WTC11 (cell line): ENCODE data around the gene DMD. TPM values are rescaled to one million over a fixed set of nuclear protein-coding genes. Genes with fewer than 3 reads are reported as not detected.

Experiments
- ATAC-seq: fragments of 200-7000 bp; cut with Tn5 transposase; 2 replicates; pipeline ENCODE4 v1.10.0; 2021; ENCODE audit warnings: mild to moderate bottlenecking, moderate library complexity
- CTCF ChIA-PET: fragments of 300-600 bp; sonication (Branson Sonifier 250); formaldehyde crosslinking; loops from one replicate; lab custom pipeline; 2021; ENCODE audit warnings: antibody characterized with exemption; lab: Charles Lee
- POLR2A ChIA-PET: fragments of 350-600 bp; sonication (Branson Sonifier 250); formaldehyde crosslinking; loops from one replicate; lab custom pipeline; 2021; ENCODE audit warnings: antibody characterized with exemption; lab: Charles Lee
- DNase-seq: peaks from one replicate; pipeline ENCODE4 v3.0.0; 2021; ENCODE audit warnings: low spot score
- H3K27ac Mint-ChIP-seq: 2 replicates; pipeline ENCODE4 v1.8.0; 2021; ENCODE audit warnings: mixed read lengths
- H3K27me3 Mint-ChIP-seq: 2 replicates; pipeline ENCODE4 v1.8.0; 2021; ENCODE audit warnings: low read depth, mild to moderate bottlenecking, moderate library complexity, mixed read lengths
- H3K36me3 Mint-ChIP-seq: 2 replicates; pipeline ENCODE4 v1.8.0; 2021; ENCODE audit warnings: mixed read lengths
- H3K4me1 Mint-ChIP-seq: 2 replicates; pipeline ENCODE4 v1.8.0; 2022; ENCODE audit warnings: mixed read lengths
- H3K4me3 Mint-ChIP-seq: 2 replicates; pipeline ENCODE4 v1.8.0; 2021; ENCODE audit warnings: mild to moderate bottlenecking, moderate library complexity, mixed read lengths
- H3K9me3 Mint-ChIP-seq: 2 replicates; pipeline ENCODE4 v1.8.0; 2021; ENCODE audit warnings: mixed read lengths
- ATF3 ChIP-seq: sonication (generic); formaldehyde crosslinking; conservative IDR thresholded peaks from 2 replicates; pipeline ENCODE4 v1.8.1; 2022; ENCODE audit warnings: mild to moderate bottlenecking, missing genetic modification reagents
- CBFB ChIP-seq: sonication (generic); formaldehyde crosslinking; IDR thresholded peaks from 2 replicates; pipeline ENCODE4 v1.8.1; 2022; ENCODE audit warnings: mild to moderate bottlenecking, low read depth, missing genetic modification reagents
- E2F5 ChIP-seq: sonication (generic); formaldehyde crosslinking; IDR thresholded peaks from 2 replicates; pipeline ENCODE4 v1.8.1; 2022; ENCODE audit warnings: mild to moderate bottlenecking, moderate library complexity, missing genetic modification reagents
- ESRRA ChIP-seq: sonication (generic); formaldehyde crosslinking; IDR thresholded peaks from 2 replicates; pipeline ENCODE4 v1.8.1; 2022; ENCODE audit warnings: mild to moderate bottlenecking, missing genetic modification reagents, borderline replicate concordance
- HMGA2 ChIP-seq: fragments of 250-450 bp; sonication (Bioruptor Pico); IDR thresholded peaks from 2 replicates; pipeline ENCODE4 v1.4.0; 2021; ENCODE audit warnings: mild to moderate bottlenecking, moderate library complexity
- IRF2 ChIP-seq: sonication (generic); formaldehyde crosslinking; IDR thresholded peaks from 2 replicates; pipeline ENCODE4 v1.8.0; 2022; ENCODE audit warnings: low read depth, missing genetic modification reagents, borderline replicate concordance
- NFE2L1 ChIP-seq: sonication (generic); formaldehyde crosslinking; IDR thresholded peaks from 2 replicates; pipeline ENCODE4 v1.8.1; 2023; ENCODE audit warnings: missing genetic modification reagents
- NFYB ChIP-seq: sonication (generic); formaldehyde crosslinking; conservative IDR thresholded peaks from 2 replicates; pipeline ENCODE4 v1.8.0; 2022; ENCODE audit warnings: low read depth, missing genetic modification reagents
- NR3C1 ChIP-seq: sonication (generic); formaldehyde crosslinking; conservative IDR thresholded peaks from 2 replicates; pipeline ENCODE4 v1.8.1; 2023; ENCODE audit warnings: low read depth, mild to moderate bottlenecking, missing genetic modification reagents
- OVOL2 ChIP-seq: fragments of 250-450 bp; sonication (Bioruptor Pico); IDR thresholded peaks from 2 replicates; pipeline ENCODE4 v1.9.0; 2021; ENCODE audit warnings: mild to moderate bottlenecking, borderline replicate concordance
- PREB ChIP-seq: sonication (generic); formaldehyde crosslinking; IDR thresholded peaks from 2 replicates; pipeline ENCODE4 v1.8.1; 2022; ENCODE audit warnings: mild to moderate bottlenecking, missing genetic modification reagents, moderate library complexity, borderline replicate concordance
- SOX15 ChIP-seq: fragments of 250-450 bp; sonication (Bioruptor Pico); IDR thresholded peaks from 2 replicates; pipeline ENCODE4 v1.9.0; 2021; ENCODE audit warnings: mild to moderate bottlenecking
- STAT6 ChIP-seq: sonication (generic); formaldehyde crosslinking; conservative IDR thresholded peaks from 2 replicates; pipeline ENCODE4 v1.8.1; 2023; ENCODE audit warnings: mild to moderate bottlenecking, low read depth, missing genetic modification reagents, moderate library complexity
- USF1 ChIP-seq: sonication (generic); formaldehyde crosslinking; IDR thresholded peaks from 2 replicates; pipeline ENCODE4 v1.8.0; 2022; ENCODE audit warnings: mild to moderate bottlenecking, missing genetic modification reagents
- USF2 ChIP-seq: sonication (generic); formaldehyde crosslinking; IDR thresholded peaks from 2 replicates; pipeline ENCODE4 v1.8.1; 2023; ENCODE audit warnings: mild to moderate bottlenecking, missing genetic modification reagents, moderate library complexity
- ZBTB43 ChIP-seq: sonication (generic); formaldehyde crosslinking; IDR thresholded peaks from 2 replicates; pipeline ENCODE4 v1.8.1; 2023; ENCODE audit warnings: mild to moderate bottlenecking, missing genetic modification reagents
- ZNF219 ChIP-seq: sonication (generic); formaldehyde crosslinking; IDR thresholded peaks from 2 replicates; pipeline ENCODE4 v1.8.0; 2023; ENCODE audit warnings: missing genetic modification reagents, mild to moderate bottlenecking, borderline replicate concordance
- ZNF232 ChIP-seq: sonication (generic); formaldehyde crosslinking; IDR thresholded peaks from 2 replicates; pipeline ENCODE4 v1.8.0; 2022; ENCODE audit warnings: mild to moderate bottlenecking, missing genetic modification reagents
- ZNF396 ChIP-seq: fragments of 250-450 bp; sonication (Bioruptor Pico); IDR thresholded peaks from 2 replicates; pipeline ENCODE4 v1.8.0; 2021; ENCODE audit warnings: mild to moderate bottlenecking, moderate library complexity, borderline replicate concordance
- total RNA-seq: library from RNA; stranded (reverse); gene quantifications from 3 replicates; pipeline ENCODE4 v1.2.3, GENCODE V29; 2021

Gene DMD
- total RNA-seq, 1 experiment from 2014 or later = 9.1 TPM

- no peak for TF ChIP-seq ZNF219 (CRISPR knock-in tag)
- TF ChIP-seq, all 79 proteins: peak for 0
These were observed 1015.7 kb downstream of the DMD start (continued) for GRCh38 chrX:32195611-32196010.

GRCh38 chrX:32191316-32191715 is 1020.0 kb downstream of the DMD start:
- no peak overlapping the region for H3K27ac Mint-ChIP-seq

More at GRCh38 chrX:32191316-32191715, 1020.0 kb downstream of the DMD start:
- ATAC-seq (no peak), DNase-seq (no peak)
- POLR2A ChIA-PET = no interaction called here
- TF ChIP-seq IRF2 (CRISPR knock-in tag) (no peak), NFYB (CRISPR knock-in tag) (no peak), ATF3 (no peak), USF1 (CRISPR knock-in tag) (no peak), PREB (CRISPR knock-in tag) (no peak), HMGA2 (no peak), STAT6 (no peak), ZBTB43 (no peak), NR3C1 (no peak), E2F5 (CRISPR knock-in tag) (no peak), SOX15 (CRISPR knock-in tag) (no peak), ZNF396 (no peak), USF2 (CRISPR knock-in tag) (no peak), ESRRA (CRISPR knock-in tag) (no peak), OVOL2 (no peak), NFE2L1 (CRISPR knock-in tag) (no peak), CBFB (CRISPR knock-in tag) (no peak), ZNF232 (CRISPR knock-in tag) (no peak)
- CTCF ChIA-PET = interaction anchor here (0.9 kb wide), 1 partner anchor 64 kb away, joined by 3 read pairs; no protein-coding TSS in a partner anchor
- Mint-ChIP-seq H3K9me3 (peaks cover 13% of the 10 kb centered on the region; the same call in 1 of the 2 replicates), H3K27me3 (no peaks in the 10 kb centered on the region), H3K4me3 (no peak overlapping the region), H3K36me3 (0 out of 2 replicates have a peak, but pooled peaks cover 2% of the 10 kb centered on the region), H3K4me1 (no peaks in the 10 kb centered on the region)
